OCI-LY3 (cell line): Measurements from ENCODE around the gene PDE12.

Experiments used
- CTCF ChIP-seq: fragments of 200-600, 300-600 bp; sonication (generic); IDR thresholded peaks from 2 replicates; pipeline ENCODE4 v1.5.1; 2014; ENCODE audit warnings: antibody characterized with exemption, low read length, low read depth
- EZH2phosphoT487 ChIP-seq: fragments of 200-600 bp; shearing (Covaris generic); IDR thresholded peaks from 2 replicates; pipeline ENCODE4 v1.6.1; 2018; ENCODE audit warnings: antibody characterized with exemption, mixed run types, low read depth

DNA sequence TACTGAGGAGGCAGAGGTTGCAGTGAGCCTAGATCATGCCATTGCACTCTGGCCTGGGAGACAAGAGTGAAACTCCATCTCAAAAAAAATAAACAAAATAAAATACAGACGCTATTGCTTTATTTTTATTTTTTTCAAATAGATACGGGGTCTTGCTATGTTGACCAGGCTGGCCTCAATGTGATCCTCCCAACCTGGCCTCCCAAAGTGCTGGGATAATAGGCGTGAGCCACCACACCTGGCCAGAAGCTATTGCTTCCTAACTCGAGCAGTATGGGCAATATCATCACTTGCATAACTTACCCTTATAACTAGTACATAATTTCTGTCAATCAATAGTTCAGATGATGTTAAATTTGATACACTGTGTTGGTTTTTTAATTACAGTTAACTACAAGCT is 38.1 kb downstream of the PDE12 start:
- TF ChIP-seq CTCF (no peak), EZH2phosphoT487 (no peak)
